ENCODE results near the gene PVALB.

DNA sequence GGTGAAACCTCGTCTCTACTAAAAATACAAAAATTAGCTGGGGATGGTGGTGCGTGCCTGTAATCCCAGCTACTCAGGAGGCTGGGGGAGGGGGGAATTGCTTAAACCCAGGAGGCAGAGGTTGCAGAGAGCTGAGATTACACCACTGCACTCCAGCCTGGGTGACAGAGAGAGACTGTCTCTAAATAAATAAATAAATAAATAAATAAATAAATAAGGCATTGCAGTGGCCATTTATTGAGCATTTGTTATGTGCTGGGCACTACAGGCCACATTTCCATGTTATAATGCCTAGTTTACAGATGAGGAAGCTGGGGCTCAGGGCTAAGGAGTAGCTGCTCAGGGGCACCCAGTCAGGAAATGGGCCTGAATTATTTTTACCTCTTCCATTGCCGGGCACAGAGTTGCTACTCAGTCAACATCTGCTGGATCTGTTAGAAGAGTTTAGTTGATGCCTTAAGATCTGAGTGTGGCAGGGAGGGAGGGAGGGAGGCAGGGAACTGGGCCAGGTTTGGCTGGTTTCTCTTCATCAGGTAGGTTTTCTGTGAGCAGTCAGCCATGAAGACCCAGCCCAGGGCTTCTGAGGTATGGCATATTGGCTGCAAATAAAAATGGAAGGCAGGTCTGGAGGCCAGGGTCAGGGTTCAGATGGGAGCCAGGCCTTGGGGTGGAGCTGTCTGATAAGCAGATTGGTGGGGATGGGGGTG lies 5.6 kb downstream of the PVALB start:
- TF ChIP-seq, protein P1, sequence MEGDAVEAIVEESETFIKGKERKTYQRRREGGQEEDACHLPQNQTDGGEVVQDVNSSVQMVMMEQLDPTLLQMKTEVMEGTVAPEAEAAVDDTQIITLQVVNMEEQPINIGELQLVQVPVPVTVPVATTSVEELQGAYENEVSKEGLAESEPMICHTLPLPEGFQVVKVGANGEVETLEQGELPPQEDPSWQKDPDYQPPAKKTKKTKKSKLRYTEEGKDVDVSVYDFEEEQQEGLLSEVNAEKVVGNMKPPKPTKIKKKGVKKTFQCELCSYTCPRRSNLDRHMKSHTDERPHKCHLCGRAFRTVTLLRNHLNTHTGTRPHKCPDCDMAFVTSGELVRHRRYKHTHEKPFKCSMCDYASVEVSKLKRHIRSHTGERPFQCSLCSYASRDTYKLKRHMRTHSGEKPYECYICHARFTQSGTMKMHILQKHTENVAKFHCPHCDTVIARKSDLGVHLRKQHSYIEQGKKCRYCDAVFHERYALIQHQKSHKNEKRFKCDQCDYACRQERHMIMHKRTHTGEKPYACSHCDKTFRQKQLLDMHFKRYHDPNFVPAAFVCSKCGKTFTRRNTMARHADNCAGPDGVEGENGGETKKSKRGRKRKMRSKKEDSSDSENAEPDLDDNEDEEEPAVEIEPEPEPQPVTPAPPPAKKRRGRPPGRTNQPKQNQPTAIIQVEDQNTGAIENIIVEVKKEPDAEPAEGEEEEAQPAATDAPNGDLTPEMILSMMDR (IDR thresholded peaks at IDR 0.05; ENCODE audit: insufficient read depth, low read length, poor library complexity, severe bottlenecking) = no peak
- no peak for TF ChIP-seq EZH2phosphoT487 (conservative IDR thresholded peaks at IDR 0.05; ENCODE audit: low read length)
